Activated CD4-positive, alpha-beta T cell treated with anti-CD3 and anti-CD28 coated beads, Interleukin-2, amount 10 ng/mL, durations not matched to agents 24 days and 14 days (primary cell): ENCODE results near the gene GRAMD1A. TPM values are rescaled to one million over a fixed set of nuclear protein-coding genes. Genes with fewer than 3 reads are reported as not detected.
A peak's percentile ranks its signal among the peaks of the same experiment; 100 is the strongest.

Experiments used
- DNase-seq: peaks from one replicate; pipeline ENCODE4 v3.0.0; 2022
- H3K27ac Mint-ChIP-seq: one replicate; pipeline ENCODE4 v1.8.0; 2022; ENCODE audit warnings: mild to moderate bottlenecking, mixed read lengths
- H3K27me3 Mint-ChIP-seq: one replicate; pipeline ENCODE4 v1.8.0; 2022; ENCODE audit warnings: mixed read lengths
- H3K36me3 Mint-ChIP-seq: one replicate; pipeline ENCODE4 v1.8.0; 2022; ENCODE audit warnings: low read depth, mild to moderate bottlenecking, mixed read lengths
- H3K4me1 Mint-ChIP-seq: one replicate; pipeline ENCODE4 v1.8.0; 2021; ENCODE audit warnings: mixed read lengths
- H3K4me3 Mint-ChIP-seq: one replicate; pipeline ENCODE4 v1.8.0; 2022; ENCODE audit warnings: mild to moderate bottlenecking, moderate library complexity, mixed read lengths
- H3K9me3 Mint-ChIP-seq: one replicate; pipeline ENCODE4 v1.8.0; 2021; ENCODE audit warnings: mixed read lengths
- intact Hi-C: fragments of 100-400 bp; cut with micrococcal nuclease; formaldehyde crosslinking; loops from one replicate; pipeline ENCODE4 v1.15.1; 2023
- total RNA-seq: library from RNA; stranded (reverse); gene quantifications from 2 replicates; pipeline ENCODE4 v1.2.3, GENCODE V29; 2022

The GRAMD1A gene
- total RNA-seq, 1 donor from 2014 or later, result 176 TPM

- Mint-ChIP-seq H3K27me3 (peaks cover 2% of the 10 kb centered on the region), H3K27ac (no peak overlapping the region), H3K4me3 (no peak overlapping the region), H3K4me1 (peaks cover 7% of the 10 kb centered on the region), H3K36me3 (no peaks in the 10 kb centered on the region), H3K9me3 (no peaks in the 10 kb centered on the region)
- DNase-seq, result no peak
- intact Hi-C loops, result no loop called here
These were observed 61.7 kb downstream of the GRAMD1A start for GRCh38 chr19:35061583-35062373.

- intact Hi-C loops, result no loop called here
These were observed 62.8 kb downstream of the GRAMD1A start for GRCh38 chr19:35062942-35063341.

GRCh38 chr19:35063940-35064818, 64.1 kb downstream of the GRAMD1A start:
- intact Hi-C loops, result no loop called here
- Mint-ChIP-seq H3K9me3 (no peaks in the 10 kb centered on the region), H3K36me3 (no peaks in the 10 kb centered on the region), H3K4me3 (no peak overlapping the region), H3K27me3 (peaks cover 2% of the 10 kb centered on the region), H3K4me1 (peaks cover 11% of the 10 kb centered on the region), H3K27ac (peak overlapping the region; percentile 30)
- no peak for DNase-seq

More at GRCh38 chr19:35062942-35063341, 62.8 kb downstream of the GRAMD1A start:
- DNase-seq, result no peak
- Mint-ChIP-seq H3K4me1 (peaks cover 11% of the 10 kb centered on the region), H3K27me3 (peaks cover 2% of the 10 kb centered on the region), H3K9me3 (no peaks in the 10 kb centered on the region), H3K27ac (no peak overlapping the region), H3K36me3 (no peaks in the 10 kb centered on the region), H3K4me3 (no peak overlapping the region)

GRCh38 chr19:35065574-35065973, 65.5 kb downstream of the GRAMD1A start:
- intact Hi-C loops, result loop anchor here (5.0 kb wide), 1 partner anchor 57 kb away; no protein-coding TSS in a partner anchor
- peaks cover 11% of the 10 kb centered on the region for H3K4me1 Mint-ChIP-seq
- H3K9me3 Mint-ChIP-seq, result peaks cover 3% of the 10 kb centered on the region
- DNase-seq, result no peak
- no peaks in the 10 kb centered on the region for H3K36me3 Mint-ChIP-seq
- peaks cover 2% of the 10 kb centered on the region for H3K27me3 Mint-ChIP-seq
- H3K4me3 Mint-ChIP-seq, result no peak overlapping the region
- no peak overlapping the region for H3K27ac Mint-ChIP-seq

DNA sequence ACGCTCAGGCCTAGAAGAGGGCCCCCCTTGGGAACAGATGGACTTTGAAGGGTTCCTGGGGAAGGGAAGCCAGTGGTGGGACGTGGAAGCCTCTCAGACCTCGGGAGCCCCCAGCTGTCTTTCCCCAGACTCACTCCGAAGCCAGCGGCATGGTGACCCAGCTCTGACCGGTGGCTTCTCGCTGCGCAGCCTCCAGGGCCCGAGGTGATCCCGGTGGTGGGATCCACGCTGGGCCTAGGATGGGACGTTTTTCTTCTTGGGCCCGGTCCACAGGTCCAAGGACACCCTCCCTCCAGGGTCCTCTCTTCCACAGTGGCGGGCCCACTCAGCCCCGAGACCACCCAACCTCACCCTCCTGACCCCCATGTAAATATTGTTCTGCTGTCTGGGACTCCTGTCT, 66.0 kb downstream of the GRAMD1A start:
- Mint-ChIP-seq H3K9me3 (peaks cover 3% of the 10 kb centered on the region), H3K36me3 (no peaks in the 10 kb centered on the region), H3K27me3 (peaks cover 2% of the 10 kb centered on the region), H3K4me1 (peaks cover 11% of the 10 kb centered on the region), H3K27ac (no peak overlapping the region), H3K4me3 (no peak overlapping the region)
- intact Hi-C loops, result loop anchor here (5.0 kb wide), 1 partner anchor 56 kb away; no protein-coding TSS in a partner anchor
- no peak for DNase-seq

DNA sequence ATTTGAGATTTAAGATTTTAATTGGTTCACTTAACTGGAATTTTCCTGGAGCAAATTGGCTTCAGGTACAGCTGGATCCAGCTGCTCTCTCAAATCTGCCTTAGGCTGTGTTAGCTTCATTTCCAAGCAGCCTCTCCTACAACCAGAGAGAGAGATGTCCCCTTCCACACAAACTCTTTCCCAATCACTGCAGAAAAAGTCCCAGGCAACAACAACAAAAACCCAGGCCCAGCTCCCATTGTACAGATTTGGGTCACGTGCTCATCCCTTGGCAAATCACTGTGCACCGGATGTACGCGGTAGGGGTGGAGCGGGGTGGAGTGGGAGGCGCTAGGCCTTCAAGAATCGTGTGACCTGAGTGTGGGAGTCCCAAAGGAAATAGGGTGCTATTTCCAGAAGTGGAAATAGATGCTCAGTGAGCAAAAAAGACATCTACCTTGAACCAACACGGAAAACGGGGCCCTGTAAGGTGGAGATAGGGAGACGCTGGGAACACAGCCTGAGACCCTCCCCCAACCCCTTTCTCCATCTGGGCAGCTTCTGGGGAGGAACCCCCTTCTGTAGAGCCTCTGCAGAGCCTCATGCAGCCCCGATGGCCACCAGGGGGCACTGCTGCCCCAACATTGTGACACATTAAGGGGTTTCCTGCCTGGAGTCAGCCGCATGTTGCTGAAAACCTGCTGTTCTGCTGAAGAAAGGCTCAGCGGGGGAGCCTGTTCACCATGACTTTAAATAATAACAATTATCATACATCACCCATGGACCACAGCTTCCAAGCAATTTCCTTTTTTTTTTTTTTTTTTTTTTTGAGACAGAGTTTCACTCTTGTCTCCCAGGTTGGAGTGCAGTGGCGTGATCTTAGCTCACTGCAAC, 66.8 kb downstream of the GRAMD1A start:
- intact Hi-C loops, result loop anchor here (1.0 to 5.0 kb wide), 4 partner anchors 22 to 68 kb away; partner anchors contain the start of gene LGI4
- H3K4me1 Mint-ChIP-seq, result peaks cover 11% of the 10 kb centered on the region
- no peaks in the 10 kb centered on the region for H3K36me3 Mint-ChIP-seq
- DNase-seq, result peak; percentile 96
- peaks cover 3% of the 10 kb centered on the region for H3K9me3 Mint-ChIP-seq
- H3K27ac Mint-ChIP-seq, result peak overlapping the region; percentile 78
- peaks cover 2% of the 10 kb centered on the region for H3K27me3 Mint-ChIP-seq
- H3K4me3 Mint-ChIP-seq, result peak overlapping the region; percentile 49

DNA sequence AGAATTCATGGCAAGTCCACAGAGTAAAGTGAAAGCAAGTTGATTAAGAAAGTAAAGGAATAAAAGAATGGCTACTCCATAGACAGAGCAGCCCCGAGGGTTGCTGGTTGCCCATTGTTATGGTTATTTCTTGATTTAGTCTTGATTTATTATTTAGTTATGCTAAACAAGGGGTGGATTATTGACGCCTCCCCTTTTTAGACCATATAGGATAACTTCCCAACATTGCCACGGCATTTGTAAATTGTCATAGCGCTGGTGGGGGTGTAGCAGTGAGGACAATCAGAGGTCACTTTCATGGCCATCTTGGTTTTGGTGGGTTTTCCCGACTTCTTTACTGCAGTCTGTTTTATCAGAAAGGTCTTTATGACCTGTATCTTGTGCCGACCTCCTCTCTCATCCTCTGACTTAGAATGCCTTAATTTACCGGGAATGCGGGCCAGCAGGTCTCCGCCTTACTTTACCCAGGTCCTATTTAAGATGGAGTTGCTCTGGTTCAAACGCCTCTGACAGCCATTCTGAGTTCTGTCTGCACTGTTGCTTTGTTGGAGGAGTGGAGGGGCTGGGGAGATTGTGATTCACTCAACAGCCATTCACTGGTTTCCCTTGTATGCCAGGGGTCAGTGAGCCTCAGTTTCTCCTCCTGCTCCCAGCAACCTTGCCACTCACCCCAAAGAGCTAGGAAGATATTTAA, 69.0 kb downstream of the GRAMD1A start:
- no peak for DNase-seq
- Mint-ChIP-seq H3K27me3 (no peaks in the 10 kb centered on the region), H3K9me3 (peaks cover 3% of the 10 kb centered on the region), H3K4me3 (no peak overlapping the region), H3K27ac (no peak overlapping the region), H3K36me3 (no peaks in the 10 kb centered on the region), H3K4me1 (peaks cover 7% of the 10 kb centered on the region)
- intact Hi-C loops, result loop anchor here (5.0 kb wide), 1 partner anchor 53 kb away; no protein-coding TSS in a partner anchor

GRCh38 chr19:35069696-35070095, 69.6 kb downstream of the GRAMD1A start:
- intact Hi-C loops, result loop anchor here (5.0 kb wide), 1 partner anchor 53 kb away; no protein-coding TSS in a partner anchor

DNA sequence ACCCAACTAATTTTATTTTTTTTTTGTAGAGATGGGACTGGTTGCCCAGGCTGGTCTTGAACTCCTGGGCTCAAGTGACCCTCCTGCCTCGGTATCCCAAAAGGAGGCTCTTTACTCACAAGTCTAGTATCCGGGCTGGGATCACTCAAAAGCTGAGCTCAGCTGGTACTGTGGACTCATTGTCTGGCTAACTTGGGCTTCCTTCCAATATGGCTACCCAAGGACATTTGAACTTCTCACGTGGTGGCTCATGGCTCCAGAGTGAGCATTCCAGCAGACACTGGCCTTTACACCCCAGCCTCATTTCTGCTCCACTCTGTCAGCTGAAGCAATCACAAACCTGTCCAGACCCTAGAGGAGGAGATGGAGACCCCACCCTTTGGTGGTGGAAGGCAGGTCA, 70.3 kb downstream of the GRAMD1A start:
- Mint-ChIP-seq H3K27ac (no peak overlapping the region), H3K36me3 (no peaks in the 10 kb centered on the region)
- intact Hi-C loops, result no loop called here

More at GRCh38 chr19:35069696-35070095, 69.6 kb downstream of the GRAMD1A start:
- peaks cover 7% of the 10 kb centered on the region for H3K4me1 Mint-ChIP-seq
- no peak for DNase-seq
- H3K27ac Mint-ChIP-seq, result no peak overlapping the region
- no peaks in the 10 kb centered on the region for H3K27me3 Mint-ChIP-seq
- H3K4me3 Mint-ChIP-seq, result no peak overlapping the region
- H3K9me3 Mint-ChIP-seq, result peaks cover 3% of the 10 kb centered on the region
- no peaks in the 10 kb centered on the region for H3K36me3 Mint-ChIP-seq

DNA sequence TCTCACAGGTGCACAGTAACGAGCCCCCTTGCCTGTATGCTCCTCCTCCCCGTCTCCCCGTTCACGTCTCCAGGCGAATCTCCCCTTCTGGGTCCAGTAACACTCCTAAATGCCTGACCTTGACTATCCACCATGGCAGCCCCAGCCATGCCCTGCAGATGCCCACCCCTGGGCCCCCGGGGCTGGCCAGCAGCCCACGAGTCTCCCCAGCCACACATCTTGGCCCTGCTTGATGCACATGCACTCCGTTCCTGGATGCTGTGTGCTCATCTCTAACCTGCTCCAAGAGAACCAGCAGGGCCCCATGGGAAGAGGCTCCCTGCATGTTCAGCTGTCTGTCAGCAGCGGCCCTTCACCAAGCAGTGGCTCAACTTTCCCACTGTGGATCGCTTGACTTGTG, 73.4 kb downstream of the GRAMD1A start:
- intact Hi-C loops, result no loop called here
- no peak for DNase-seq
- H3K4me3 Mint-ChIP-seq, result no peak overlapping the region
- H3K27ac Mint-ChIP-seq, result no peak overlapping the region
- H3K9me3 Mint-ChIP-seq, result peaks cover 3% of the 10 kb centered on the region
- H3K4me1 Mint-ChIP-seq, result peaks cover 1% of the 10 kb centered on the region
- H3K36me3 Mint-ChIP-seq, result no peaks in the 10 kb centered on the region
- H3K27me3 Mint-ChIP-seq, result no peaks in the 10 kb centered on the region

More for the DNA sequence above, 70.3 kb downstream of the GRAMD1A start:
- DNase-seq, result no peak
- Mint-ChIP-seq H3K9me3 (peaks cover 3% of the 10 kb centered on the region), H3K4me1 (peaks cover 9% of the 10 kb centered on the region), H3K27me3 (no peaks in the 10 kb centered on the region), H3K4me3 (no peak overlapping the region)

DNA sequence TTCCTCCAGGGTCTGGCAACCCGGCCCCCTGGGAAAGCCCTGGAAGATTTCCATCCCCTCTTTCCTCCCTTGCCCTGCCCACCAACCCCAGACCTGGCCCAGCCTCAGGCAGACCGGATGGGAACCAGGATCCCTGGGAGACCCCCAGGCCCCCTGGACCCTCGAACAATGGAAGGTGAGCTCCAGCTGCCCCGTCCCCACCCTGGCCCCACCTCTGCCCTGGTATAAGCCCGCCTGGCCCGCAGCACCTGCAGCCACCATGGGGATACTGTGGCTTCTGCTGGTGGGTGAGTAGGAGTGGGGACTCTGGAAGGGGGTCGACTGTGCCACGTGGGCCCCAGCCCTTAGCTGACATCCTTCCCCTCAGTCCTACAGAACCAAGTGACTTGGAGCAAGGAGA, 73.8 kb downstream of the GRAMD1A start:
- Mint-ChIP-seq H3K4me3 (no peak overlapping the region), H3K27me3 (no peaks in the 10 kb centered on the region), H3K4me1 (peaks cover 1% of the 10 kb centered on the region), H3K9me3 (peaks cover 3% of the 10 kb centered on the region), H3K36me3 (no peaks in the 10 kb centered on the region), H3K27ac (no peak overlapping the region)
- intact Hi-C loops, result no loop called here
- DNase-seq, result no peak

- Mint-ChIP-seq H3K9me3 (no peaks in the 10 kb centered on the region), H3K36me3 (no peaks in the 10 kb centered on the region), H3K27ac (no peak overlapping the region), H3K4me1 (peaks cover 1% of the 10 kb centered on the region), H3K4me3 (no peak overlapping the region), H3K27me3 (no peaks in the 10 kb centered on the region)
- intact Hi-C loops, result no loop called here
- DNase-seq, result no peak
These were observed 74.5 kb downstream of the GRAMD1A start for GRCh38 chr19:35074426-35075201.
